Inflammatory macrophage (primary cell): ENCODE measurements around the gene SLC26A2.
A peak's percentile ranks its signal among the peaks of the same experiment; 100 is the strongest.
"Not testable (repeated sequence)": the region's sequence is repeated elsewhere in the genome, so short reads cannot be mapped to it uniquely, and the experiment has no call there.

ENCODE experiments used
- DNase-seq, 2 donors: peaks; one replicate each; pipeline ENCODE4 v3.0.0-alpha.2; 2020 to 2022

The SLC26A2 gene

DNA sequence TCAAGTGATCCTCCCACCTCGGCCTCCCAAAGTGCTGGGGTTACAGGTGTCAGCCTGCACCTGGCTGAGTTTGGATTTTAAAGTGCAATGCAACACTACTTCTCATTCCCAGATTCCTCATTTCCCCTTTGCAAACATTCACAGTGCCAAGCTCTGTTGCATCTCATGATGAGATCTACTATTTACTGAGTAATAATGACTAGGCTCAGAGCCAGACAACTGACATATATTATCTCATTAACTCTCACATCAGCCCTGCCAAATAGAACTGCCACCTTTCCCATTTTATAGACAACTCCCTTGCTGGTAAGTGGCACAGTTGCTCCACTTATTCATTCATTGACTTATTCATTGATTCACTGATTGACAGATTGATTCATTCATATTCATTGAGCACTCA lies 22.9 kb upstream of the SLC26A2 start:
- peak in 1 of 2 donors; percentile 4 for DNase-seq

DNA sequence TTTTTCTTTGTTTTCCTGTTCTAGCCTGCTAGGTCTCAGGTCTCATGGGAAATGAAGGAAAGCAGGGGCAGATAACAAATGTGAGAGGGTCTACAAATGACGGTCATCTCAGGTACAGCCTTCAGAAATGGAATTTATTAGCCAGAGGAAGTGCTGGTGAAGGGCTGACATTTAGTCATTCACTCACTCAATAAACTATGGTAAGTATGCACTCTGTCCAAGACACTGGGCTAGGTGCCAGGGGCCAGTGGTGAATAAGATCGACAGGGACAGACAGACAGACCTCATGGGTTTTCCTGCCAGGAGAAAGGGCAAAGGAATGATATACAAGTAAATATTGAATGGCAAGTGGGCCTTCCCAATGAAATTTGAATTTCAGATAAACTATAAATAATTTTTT lies 22.3 kb upstream of the SLC26A2 start:
- DNase-seq: peak in 1 of 2 donors; percentile 7

- DNase-seq: peak; percentile 34 to 50
These were observed 21.7 kb upstream of the SLC26A2 start for GRCh38 chr5:149938791-149939358.

DNA sequence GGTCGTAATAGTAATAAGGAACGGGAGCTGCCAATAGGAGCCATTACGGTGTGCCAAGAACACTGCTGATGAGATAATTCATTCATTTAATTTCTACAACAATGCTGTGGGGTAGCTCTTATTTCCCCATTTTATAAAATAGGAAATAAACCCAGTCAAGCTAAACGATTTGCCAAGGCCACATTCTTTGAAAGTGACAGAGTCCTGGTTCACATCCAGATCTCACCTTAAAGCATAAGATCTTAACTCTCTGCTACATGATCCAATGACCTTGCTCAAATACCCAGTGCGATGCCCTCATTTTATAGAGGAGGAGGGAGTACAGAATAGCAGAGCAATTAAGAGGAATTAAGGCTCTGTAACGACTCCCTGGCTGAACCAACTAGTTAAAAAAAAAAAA lies 21.0 kb upstream of the SLC26A2 start:
- peak; percentile 27 to 71 for DNase-seq

DNA sequence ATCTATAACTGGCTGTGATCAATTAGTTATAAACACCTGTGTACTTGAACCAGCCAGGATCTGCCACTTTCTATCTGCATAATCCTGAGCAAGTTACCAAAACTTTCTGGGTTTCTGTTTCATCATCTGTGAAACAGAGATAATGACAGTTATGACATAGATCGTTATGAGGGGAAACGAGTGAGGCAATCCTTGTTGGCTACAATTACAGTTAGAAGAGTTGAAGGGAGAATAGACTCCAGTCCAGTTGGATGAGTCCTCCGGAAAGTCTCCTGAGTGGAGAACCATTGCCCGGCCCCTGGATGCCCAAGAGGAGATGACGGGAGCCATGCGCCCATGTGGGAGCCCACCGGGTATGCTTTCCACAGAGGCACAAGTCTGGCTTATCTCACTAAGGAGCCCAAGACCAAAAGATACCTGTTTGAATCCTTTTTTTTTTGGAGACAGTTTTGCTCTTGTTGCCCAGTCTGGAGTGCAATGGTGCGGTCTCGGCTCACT lies 20.4 kb upstream of the SLC26A2 start:
- peak; percentile 8 to 66 for DNase-seq

GRCh38 chr5:149940941-149941644 lies 19.5 kb upstream of the SLC26A2 start:
- DNase-seq: no peak

GRCh38 chr5:149941795-149942194 lies 18.8 kb upstream of the SLC26A2 start:
- DNase-seq: no peak

DNA sequence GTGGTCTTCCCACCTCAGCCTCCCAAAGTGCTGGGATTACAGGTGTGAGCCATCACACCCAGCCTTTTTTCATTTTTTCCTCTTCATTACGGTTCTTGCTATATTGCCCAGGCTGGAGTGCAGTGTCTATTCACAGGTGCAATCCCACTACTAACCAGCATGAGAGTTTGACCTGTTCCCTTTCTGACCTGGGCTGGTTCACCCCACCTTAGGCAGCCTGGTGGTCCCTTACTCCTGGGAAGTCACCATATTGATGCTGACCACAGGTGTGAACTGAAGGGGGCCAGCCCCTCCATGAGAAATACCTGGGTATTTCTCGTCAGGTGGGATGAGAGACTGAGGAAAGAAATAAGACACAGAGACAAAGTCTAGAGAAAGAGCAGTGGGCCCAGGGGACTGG lies 18.4 kb upstream of the SLC26A2 start:
- no peak for DNase-seq

GRCh38 chr5:149942741-149943169 lies 17.8 kb upstream of the SLC26A2 start:
- not testable (repeated sequence) for DNase-seq

DNA sequence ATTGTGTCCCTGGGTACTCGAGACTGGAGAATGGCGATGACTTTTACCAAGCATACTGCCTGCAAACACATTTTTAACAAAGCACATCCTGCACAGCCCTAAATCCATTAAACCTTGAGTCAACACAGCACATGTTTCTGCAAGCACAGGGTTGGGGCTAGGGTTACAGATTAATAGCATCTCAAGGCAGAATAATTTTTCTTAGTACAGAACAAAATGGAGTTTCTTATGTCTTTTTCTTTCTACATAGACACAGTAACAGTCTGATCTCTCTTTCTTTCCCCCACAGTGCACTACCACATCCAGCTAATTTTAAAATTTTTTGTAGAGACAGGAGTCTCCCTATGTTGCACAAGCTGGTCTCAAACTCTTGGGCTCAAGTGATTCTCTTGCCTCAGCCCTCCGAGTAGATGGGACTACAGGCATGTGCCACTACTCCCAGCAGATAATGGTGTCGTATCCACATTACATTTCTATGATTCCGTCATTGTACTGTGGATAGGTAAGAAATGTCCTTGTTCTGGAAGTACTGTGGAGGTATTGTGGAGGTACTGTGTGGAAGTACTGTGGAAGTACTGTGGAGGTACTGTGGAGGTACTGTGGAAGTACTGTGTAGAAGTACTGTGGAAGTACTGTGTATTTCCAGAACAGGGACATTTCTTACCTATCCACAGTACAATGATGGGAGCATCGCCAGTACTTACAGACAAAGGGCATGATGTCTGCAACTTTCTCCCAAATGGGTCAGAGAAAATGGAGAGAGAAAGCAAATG lies 17.2 kb upstream of the SLC26A2 start:
- not testable (repeated sequence) for DNase-seq

DNA sequence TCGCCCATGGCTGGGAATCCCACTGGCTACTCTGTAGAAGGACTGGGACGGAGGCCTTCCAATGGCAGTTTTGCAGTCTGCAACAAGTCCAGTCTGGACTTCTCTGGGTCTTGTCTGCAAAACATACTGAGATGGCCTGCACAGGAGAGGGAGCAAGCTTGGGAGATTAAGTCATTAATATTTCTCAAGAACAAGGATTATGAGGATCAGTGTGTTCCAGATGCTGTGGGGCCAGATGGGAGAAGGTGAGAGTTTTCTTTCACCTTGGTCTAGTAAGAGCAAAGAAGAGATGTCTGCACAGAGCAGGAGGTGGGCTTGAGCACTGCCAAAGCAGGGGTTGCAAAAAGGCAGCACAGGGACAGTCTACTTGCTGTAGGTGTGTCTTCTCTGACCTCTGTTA lies 15.9 kb upstream of the SLC26A2 start, which contains the start of gene PDE6A:
Gene PDE6A, minus strand, starts transcription at position 128 of the 400 bp plus-strand sequence. Its CDS starts 120 bp downstream, at position 8.
- DNase-seq: no peak

DNA sequence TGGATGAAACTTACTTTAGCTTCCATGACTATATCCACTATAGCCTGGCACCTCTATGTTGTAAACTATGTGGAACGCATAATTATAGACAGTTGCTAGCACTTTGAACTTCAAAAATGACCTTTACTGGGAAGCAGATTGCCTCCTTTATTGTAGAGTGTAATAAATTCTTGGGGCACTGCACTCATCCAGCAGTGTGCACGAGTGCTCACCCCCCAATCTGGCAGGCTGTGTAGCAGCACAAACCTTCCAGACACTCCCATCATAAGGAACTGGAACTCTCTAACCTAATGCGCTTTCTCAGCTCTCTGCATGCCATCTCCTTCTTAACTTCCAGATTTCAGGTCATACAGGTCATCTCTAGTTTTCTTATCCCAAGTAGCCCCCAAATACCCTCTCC lies 14.4 kb upstream of the SLC26A2 start:
- DNase-seq: no peak

DNA sequence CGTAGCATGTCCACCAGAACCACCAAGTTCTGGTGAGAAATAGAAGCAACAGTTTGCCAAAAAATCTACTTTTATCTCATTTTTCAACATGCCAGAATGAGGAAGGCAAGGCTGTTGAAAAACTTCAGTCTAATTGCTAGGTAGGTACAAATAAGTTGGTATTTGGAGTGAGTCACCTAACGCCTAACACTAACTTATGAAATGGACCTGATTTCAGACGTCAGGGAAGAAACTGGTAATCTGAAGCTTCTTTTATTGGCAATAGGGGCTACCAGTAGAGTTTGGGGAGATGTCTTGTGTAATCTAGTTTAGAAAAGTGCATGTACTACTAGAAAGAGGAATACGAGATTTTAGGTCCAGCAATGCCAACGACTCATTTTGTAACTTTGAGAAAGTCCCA lies 11.6 kb upstream of the SLC26A2 start:
- DNase-seq: no peak

- DNase-seq: no peak
These were observed 9.3 kb upstream of the SLC26A2 start for GRCh38 chr5:149951138-149951749.

- no peak for DNase-seq
These were observed 7.0 kb upstream of the SLC26A2 start for GRCh38 chr5:149953436-149954121.

DNA sequence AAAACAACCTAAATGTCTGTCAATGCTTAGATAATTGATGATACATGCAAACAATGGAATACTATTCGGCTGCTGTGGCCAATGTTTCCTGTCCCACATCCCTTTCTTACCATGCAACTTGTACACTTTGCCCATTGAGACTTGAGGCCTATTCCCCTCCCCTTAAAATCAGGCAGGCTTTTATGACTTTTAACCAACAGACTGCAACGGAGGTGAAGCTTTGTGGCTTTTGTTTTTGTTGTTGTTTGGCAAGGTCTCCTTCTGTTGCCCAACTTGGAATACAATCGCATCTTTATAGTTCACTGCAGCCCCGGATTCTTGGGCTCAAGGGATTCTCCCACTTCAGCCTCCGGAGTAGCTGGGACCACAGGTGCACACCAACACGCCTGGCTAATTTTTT lies 5.8 kb upstream of the SLC26A2 start:
- no peak for DNase-seq

- no peak for DNase-seq
These were observed 3.9 kb upstream of the SLC26A2 start for GRCh38 chr5:149956685-149957084.

GRCh38 chr5:149957855-149958254 lies 2.7 kb upstream of the SLC26A2 start:
- no peak for DNase-seq

DNA sequence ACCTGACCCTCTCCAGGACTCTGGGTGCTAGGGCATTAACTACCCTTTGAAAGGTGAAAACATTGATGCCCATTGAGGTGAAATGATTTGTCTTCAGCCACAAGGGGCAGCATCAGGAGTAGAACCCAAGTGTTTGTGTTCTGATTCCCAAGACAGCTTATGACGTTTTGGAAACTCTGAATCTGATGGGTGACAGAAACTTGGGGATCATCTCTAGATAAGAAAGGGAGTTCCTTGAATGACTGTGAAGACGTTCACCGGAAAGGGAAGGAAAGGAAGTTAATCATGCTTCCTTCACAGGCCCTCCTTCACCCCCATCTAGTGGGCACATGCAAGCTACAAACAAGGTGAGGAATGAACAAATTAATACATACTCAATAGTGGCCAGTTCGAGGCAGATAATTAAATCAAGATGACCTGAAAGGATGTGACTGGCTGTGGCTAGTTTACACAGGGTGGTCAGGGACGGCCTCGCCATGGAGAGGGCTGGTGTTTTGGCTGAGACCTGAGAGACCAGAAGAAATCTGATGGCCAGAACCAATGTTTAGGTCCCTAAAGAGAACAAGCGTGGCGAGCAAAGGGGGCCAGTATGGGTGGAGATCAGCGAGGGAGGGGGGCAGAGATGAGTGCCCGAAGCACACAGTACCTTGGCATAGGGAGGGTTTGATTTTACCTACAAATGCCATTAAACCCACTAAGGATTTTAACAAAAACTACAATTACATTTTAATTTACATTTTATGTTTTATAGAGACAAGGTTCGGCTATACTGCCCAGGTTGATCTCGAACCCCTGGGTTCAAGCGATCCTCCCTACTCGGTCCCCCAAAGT lies 937 bp upstream of the SLC26A2 start:
- peak; percentile 46 to 63 for DNase-seq

DNA sequence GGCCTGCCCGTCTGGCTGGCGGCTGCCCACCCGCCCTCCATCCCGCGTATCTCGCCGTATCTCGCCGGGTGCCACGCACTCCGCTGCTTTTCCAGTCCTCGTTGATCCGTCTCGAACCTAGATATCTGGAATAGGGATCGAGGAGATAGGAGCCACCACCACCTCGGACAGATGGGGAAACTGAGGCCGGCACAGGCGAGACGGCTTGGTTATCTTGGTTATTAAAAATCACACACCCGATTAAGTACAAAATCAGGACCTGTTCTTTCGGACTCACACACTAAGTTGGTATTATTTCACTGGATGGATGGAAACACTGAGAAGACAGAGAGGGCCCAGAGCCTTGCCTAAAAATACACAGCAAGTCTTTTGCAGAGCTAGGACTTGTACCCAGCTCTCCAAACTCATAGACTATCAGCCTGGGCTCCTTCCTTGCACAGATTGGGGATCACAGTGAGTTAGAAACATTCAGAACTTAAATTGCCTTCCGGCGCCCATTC lies 678 bp downstream of the SLC26A2 start:
- no peak for DNase-seq

DNA sequence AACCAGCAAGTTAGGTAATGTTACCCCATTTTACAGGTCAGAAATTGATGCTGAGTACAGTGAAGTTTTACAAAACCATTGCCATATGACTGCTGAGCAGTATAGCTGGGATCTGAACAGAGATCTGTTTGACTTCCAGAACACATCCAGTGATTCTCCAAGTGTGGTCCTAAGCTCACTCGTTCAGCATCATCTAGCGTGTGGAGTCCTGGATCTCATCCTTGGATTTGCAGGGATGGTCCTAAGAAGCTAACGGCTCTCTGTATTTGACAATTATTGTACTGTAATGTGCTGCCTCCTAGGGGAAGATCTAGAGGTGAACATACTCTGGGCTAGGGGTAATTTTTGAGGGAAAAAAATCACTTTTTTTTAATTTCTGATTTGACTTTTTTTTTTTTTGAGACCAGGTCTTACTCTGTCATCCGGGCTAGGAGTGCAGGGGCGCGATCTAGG lies 1.4 kb downstream of the SLC26A2 start:
- peak; percentile 12 to 36 for DNase-seq
